Fibroblast of mammary gland (primary cell): ENCODE measurements around the gene MINDY4.

ENCODE experiments used
- DNase-seq: peaks from one replicate; pipeline ENCODE4 v3.0.0-alpha.2; 2010; ENCODE audit warnings: low read depth
- H3K4me3 ChIP-seq: 2 replicates; pipeline ENCODE4 v1.5.1; 2011; ENCODE audit warnings: low read depth, mild to moderate bottlenecking, low read length, moderate library complexity; ENCODE audit not compliant: control insufficient read depth
- TF ChIP-seq, protein P1 (sequence below): conservative IDR thresholded peaks from 2 replicates; pipeline ENCODE4 v1.5.1; 2011; ENCODE audit warnings: low read depth, low read length, inconsistent platforms; ENCODE audit not compliant: control insufficient read depth, insufficient read depth

Gene MINDY4

DNA sequence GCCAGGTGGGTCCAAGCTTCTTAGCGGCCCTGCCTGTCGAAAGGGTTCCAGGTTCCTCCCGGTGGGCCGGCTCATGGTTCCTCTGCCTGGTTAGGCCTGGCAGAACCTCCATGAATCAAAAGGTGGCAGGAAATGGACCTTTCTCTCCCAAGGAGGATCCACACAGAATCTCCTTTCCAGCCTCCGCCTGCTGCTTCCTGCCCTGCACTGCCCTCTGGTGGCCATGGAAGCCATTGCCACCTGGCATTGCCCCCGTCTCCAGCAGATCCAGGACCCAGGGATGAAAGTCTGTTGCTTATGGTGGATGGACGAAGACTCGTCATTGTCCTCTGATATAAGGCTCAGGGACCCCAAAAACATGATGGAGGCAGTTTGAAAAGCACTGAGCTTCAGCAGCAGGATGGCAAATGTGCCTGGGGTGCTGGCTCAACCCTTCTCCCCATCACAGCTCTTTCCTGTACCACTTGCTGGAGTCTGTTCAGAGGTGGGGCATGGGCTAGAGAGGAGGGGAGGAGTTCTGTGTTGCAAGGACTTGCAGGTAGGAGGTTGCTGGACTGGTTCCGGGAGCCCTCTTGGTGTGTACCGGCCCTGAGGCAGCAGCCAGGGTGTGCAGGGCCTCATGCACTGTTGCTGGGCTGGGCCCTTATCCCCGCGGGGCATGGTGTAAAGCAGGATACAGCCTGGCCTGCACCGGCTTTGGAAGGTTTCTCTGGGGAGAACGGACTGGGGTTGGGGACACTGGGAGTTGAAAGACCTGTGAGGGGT is 30.6 kb upstream of the MINDY4 start:
- TF ChIP-seq, protein P1, sequence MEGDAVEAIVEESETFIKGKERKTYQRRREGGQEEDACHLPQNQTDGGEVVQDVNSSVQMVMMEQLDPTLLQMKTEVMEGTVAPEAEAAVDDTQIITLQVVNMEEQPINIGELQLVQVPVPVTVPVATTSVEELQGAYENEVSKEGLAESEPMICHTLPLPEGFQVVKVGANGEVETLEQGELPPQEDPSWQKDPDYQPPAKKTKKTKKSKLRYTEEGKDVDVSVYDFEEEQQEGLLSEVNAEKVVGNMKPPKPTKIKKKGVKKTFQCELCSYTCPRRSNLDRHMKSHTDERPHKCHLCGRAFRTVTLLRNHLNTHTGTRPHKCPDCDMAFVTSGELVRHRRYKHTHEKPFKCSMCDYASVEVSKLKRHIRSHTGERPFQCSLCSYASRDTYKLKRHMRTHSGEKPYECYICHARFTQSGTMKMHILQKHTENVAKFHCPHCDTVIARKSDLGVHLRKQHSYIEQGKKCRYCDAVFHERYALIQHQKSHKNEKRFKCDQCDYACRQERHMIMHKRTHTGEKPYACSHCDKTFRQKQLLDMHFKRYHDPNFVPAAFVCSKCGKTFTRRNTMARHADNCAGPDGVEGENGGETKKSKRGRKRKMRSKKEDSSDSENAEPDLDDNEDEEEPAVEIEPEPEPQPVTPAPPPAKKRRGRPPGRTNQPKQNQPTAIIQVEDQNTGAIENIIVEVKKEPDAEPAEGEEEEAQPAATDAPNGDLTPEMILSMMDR, result peak; percentile 99
- no peak overlapping the region for H3K4me3 ChIP-seq
- DNase-seq, result peak; percentile 63

- TF ChIP-seq, protein P1, result no peak
- DNase-seq, result no peak
Observed at GRCh38 chr7:30741289-30741688, 29.9 kb upstream of the MINDY4 start.

DNA sequence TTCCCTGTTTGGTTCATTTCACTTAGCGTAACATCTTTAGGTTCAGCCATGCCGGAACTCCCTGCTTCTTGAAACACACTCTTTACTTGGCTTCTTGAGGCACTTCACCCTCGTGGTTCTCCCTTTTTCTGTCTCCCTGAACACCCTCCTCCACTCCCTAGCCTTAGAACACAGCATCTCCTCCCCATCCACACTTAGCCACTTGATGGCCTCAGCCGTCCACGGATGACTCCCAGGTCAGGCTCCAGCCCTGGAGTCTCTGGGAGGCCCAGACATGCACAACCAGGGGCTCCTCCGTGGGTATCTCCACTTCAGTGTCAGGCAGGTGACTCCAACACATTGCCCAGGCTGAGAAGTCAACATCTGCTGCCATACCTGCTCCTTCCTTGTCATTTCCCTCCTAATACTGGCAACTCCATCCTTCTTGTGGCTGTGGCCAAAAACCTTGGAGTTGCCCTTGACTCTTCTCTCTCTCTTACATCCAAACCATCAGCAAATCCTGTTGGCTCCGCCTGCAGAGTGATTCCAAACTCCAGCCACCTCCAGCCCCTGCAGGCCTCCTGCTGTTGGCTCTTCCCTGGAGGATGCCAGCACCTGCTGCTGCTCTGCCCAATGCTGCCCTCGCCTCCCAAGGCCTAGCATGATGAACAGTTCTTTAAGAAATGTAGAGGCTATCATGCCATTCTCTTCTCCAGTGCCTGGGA is 27.7 kb upstream of the MINDY4 start:
- DNase-seq, result peak; percentile 47
- H3K4me3 ChIP-seq, result no peak overlapping the region
- TF ChIP-seq, protein P1, result peak; percentile 38

More at GRCh38 chr7:30741289-30741688, 29.9 kb upstream of the MINDY4 start:
- no peak overlapping the region for H3K4me3 ChIP-seq

DNA sequence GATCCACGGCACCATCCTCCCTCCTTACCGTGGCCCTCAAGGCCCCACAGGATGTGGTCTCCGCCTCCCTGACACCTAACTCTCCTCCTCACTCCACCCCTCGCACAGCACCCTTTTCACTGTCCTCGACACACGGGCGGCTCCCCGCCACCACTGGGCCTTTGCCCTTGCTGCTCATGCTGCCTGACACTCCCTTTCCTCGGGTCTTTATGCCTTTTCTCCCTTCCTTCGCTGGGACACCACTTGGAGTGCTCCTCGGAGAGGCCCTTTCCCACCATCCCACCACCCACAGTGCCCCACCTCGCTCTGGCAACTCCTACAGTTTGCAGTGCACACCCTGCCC is 27.2 kb upstream of the MINDY4 start:
- DNase-seq, result no peak
- H3K4me3 ChIP-seq, result no peak overlapping the region
- TF ChIP-seq, protein P1, result no peak

DNA sequence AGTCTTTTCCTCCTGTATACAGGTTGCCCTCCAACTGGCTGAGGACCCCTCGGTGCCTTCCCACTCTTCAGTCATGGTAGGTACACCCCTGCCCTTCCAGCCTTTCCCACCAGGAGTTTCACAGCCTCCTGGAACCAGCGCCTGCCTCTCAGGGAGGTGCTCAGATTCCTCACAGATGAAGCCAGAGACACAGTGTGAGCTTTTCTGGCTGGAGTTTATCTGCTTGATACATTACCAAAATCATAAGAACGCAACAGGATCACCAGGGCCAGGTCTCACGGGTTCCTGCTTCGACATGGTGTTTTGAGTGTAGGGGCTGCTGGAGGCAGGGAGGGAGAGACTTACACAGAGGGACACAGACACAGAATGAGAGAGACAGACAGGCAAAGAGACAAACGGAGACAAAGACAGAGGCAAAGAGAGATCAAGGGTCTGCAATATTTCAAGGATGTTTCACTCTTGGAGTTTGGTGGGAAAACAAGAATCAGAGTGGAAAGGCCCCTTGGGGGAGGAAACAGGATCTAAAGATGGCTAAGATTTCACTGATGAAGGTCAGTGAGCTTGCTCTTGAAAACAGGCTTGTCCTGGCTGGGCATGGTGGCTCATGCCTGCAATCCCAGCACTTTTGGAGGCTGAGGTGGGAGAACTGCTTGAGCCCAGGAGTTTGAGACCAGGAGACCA is 25.8 kb upstream of the MINDY4 start:
- TF ChIP-seq, protein P1, result no peak
- DNase-seq, result no peak
- no peak overlapping the region for H3K4me3 ChIP-seq

GRCh38 chr7:30750010-30750409 is 21.2 kb upstream of the MINDY4 start:
- H3K4me3 ChIP-seq, result no peak overlapping the region
- TF ChIP-seq, protein P1, result no peak
- DNase-seq, result no peak
